Mesothelial cell of epicardium (in vitro differentiated cells): Measurements from ENCODE around the gene MUC16. TPM values are rescaled to one million over a fixed set of nuclear protein-coding genes. Genes with fewer than 3 reads are reported as not detected.
A peak's percentile ranks its signal among the peaks of the same experiment; 100 is the strongest.

Experiments used
- DNase-seq, 2 experiments: peaks; one replicate each; pipeline ENCODE4 v3.0.0; 2021; ENCODE audit warnings: low spot score in 2 of 2; ENCODE audit not compliant: unreplicated experiment in 2 of 2
- H3K27ac Mint-ChIP-seq: 2 replicates; pipeline ENCODE4 v1.8.0; 2021; ENCODE audit warnings: mixed read lengths
- H3K27me3 Mint-ChIP-seq: 2 replicates; pipeline ENCODE4 v1.8.0; 2021; ENCODE audit warnings: low read depth, mixed read lengths
- H3K36me3 Mint-ChIP-seq: 2 replicates; pipeline ENCODE4 v1.8.0; 2021; ENCODE audit warnings: mixed read lengths
- H3K4me1 Mint-ChIP-seq: 2 replicates; pipeline ENCODE4 v1.8.0; 2021; ENCODE audit warnings: mixed read lengths
- H3K4me3 Mint-ChIP-seq: 2 replicates; pipeline ENCODE4 v1.8.0; 2021; ENCODE audit warnings: mild to moderate bottlenecking, moderate library complexity, mixed read lengths
- H3K9me3 Mint-ChIP-seq: 2 replicates; pipeline ENCODE4 v1.8.0; 2021; ENCODE audit warnings: mixed read lengths
- total RNA-seq: library from RNA; stranded (reverse); gene quantifications from 3 replicates; pipeline ENCODE4 v1.2.1, GENCODE V29; 2021
- TF ChIP-seq, protein P1 (sequence below): fragments of 200-600 bp; sonication (generic); IDR thresholded peaks from one replicate; pipeline ENCODE4 v1.5.0; 2021; ENCODE audit warnings: antibody characterized with exemption; ENCODE audit not compliant: unreplicated experiment

The MUC16 gene
- total RNA-seq, 1 donor from 2014 or later = 1.1 TPM

GRCh38 chr19:9009431-9009830 is 778 bp downstream of the MUC16 start:
- Mint-ChIP-seq H3K4me3 (no peak overlapping the region), H3K4me1 (peaks cover 4% of the 10 kb centered on the region), H3K36me3 (no peaks in the 10 kb centered on the region), H3K27me3 (no peaks in the 10 kb centered on the region), H3K9me3 (peaks cover 5% of the 10 kb centered on the region), H3K27ac (no peak overlapping the region)
- DNase-seq = no peak
- TF ChIP-seq, protein P1, sequence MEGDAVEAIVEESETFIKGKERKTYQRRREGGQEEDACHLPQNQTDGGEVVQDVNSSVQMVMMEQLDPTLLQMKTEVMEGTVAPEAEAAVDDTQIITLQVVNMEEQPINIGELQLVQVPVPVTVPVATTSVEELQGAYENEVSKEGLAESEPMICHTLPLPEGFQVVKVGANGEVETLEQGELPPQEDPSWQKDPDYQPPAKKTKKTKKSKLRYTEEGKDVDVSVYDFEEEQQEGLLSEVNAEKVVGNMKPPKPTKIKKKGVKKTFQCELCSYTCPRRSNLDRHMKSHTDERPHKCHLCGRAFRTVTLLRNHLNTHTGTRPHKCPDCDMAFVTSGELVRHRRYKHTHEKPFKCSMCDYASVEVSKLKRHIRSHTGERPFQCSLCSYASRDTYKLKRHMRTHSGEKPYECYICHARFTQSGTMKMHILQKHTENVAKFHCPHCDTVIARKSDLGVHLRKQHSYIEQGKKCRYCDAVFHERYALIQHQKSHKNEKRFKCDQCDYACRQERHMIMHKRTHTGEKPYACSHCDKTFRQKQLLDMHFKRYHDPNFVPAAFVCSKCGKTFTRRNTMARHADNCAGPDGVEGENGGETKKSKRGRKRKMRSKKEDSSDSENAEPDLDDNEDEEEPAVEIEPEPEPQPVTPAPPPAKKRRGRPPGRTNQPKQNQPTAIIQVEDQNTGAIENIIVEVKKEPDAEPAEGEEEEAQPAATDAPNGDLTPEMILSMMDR = no peak

DNA sequence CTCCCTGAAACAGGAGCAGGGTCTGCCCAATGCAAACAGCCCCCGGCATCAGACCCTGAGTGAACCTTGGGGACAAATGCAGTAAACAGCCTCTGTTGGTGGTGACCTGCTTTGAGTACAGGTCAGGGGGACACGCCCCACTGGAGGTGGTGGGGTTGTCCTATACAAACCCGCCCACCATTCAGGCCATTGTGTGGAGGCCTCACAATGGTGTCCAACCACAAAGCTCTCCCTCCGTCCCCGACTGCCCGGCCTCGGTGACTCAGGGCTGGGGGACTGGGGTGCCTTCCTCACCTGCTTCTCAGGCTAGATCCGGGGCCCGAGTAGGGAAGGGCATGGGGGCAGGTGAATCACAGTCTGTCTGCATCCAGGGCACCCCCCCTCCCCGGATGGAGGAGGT is 1.5 kb downstream of the MUC16 start:
- Mint-ChIP-seq H3K4me1 (peaks cover 4% of the 10 kb centered on the region), H3K27me3 (no peaks in the 10 kb centered on the region), H3K36me3 (no peaks in the 10 kb centered on the region)

GRCh38 chr19:9000933-9001332 is 9.3 kb downstream of the MUC16 start:
- Mint-ChIP-seq H3K4me3 (no peak overlapping the region), H3K36me3 (peaks cover 1% of the 10 kb centered on the region), H3K9me3 (peaks cover 38% of the 10 kb centered on the region), H3K27ac (no peak overlapping the region), H3K27me3 (no peaks in the 10 kb centered on the region), H3K4me1 (peaks cover 6% of the 10 kb centered on the region)
- TF ChIP-seq, protein P1 = no peak
- no peak for DNase-seq

More for the DNA sequence above, 1.5 kb downstream of the MUC16 start:
- TF ChIP-seq, protein P1 = no peak
- no peak for DNase-seq
- Mint-ChIP-seq H3K4me3 (no peak overlapping the region), H3K27ac (no peak overlapping the region), H3K9me3 (peaks cover 5% of the 10 kb centered on the region)

DNA sequence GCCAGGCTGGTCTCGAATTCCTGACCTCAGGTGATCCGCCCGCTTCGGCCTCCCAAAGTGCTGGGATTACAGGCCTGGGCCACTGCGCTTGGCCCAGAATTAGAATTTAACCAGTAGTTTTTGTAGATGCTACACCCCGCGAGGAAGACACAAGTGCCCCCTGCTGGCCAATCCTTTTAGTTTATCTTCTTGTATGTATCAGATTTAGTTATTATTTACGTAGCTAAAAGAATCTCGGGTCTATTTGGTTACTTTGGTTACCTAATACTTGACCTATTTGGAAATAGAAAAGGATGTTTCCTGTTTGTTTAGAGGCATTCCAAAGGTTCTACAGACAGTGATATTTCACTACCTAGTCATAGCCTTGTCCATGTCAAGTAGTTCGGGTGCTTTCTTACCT is 22.0 kb downstream of the MUC16 start:
- Mint-ChIP-seq H3K36me3 (no peaks in the 10 kb centered on the region), H3K27ac (no peak overlapping the region), H3K4me3 (no peak overlapping the region), H3K27me3 (no peaks in the 10 kb centered on the region), H3K9me3 (peaks cover 28% of the 10 kb centered on the region), H3K4me1 (no peaks in the 10 kb centered on the region)
- DNase-seq = no peak
- TF ChIP-seq, protein P1 = peak; percentile 35

DNA sequence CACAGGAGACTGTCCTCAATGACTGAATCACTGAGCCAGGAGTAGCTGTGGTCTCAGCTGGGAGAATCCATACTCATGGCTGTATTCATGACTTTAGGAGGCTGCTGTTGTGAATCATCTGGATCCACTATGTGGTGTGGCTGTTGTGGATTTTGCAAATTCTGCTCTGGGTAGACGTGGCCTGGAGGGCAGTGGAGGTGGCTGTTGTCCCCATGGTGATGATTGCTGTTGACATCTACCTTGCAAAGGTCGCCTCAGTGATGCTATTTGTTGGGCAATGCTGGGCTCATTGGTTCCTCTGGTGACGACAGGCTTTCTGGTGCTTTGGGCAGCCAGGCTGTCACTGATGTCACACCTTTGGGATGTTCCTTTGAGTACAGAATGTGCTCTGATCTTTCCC is 23.9 kb downstream of the MUC16 start:
- no peaks in the 10 kb centered on the region for H3K4me1 Mint-ChIP-seq
- no peaks in the 10 kb centered on the region for H3K27me3 Mint-ChIP-seq
- H3K36me3 Mint-ChIP-seq = no peaks in the 10 kb centered on the region
- H3K27ac Mint-ChIP-seq = no peak overlapping the region
- no peak overlapping the region for H3K4me3 Mint-ChIP-seq
- no peak for DNase-seq
- TF ChIP-seq, protein P1 = no peak
- peaks cover 24% of the 10 kb centered on the region for H3K9me3 Mint-ChIP-seq

- Mint-ChIP-seq H3K27ac (no peak overlapping the region), H3K27me3 (no peaks in the 10 kb centered on the region), H3K36me3 (no peaks in the 10 kb centered on the region), H3K4me3 (no peak overlapping the region), H3K4me1 (no peaks in the 10 kb centered on the region), H3K9me3 (peaks cover 49% of the 10 kb centered on the region)
- TF ChIP-seq, protein P1 = no peak
- no peak for DNase-seq
Measured at GRCh38 chr19:8973501-8974091, 36.6 kb downstream of the MUC16 start.
